ENCODE results near the gene RHOB. TPM values are rescaled to one million over a fixed set of nuclear protein-coding genes. Genes with fewer than 3 reads are reported as not detected.
A peak's percentile ranks its signal among the peaks of the same experiment; 100 is the strongest.

RHOB gene
- total and polyA plus RNA-seq, 2 of the 13 experiments (the other 11 are each of a cell fraction or from before 2014, with no cell fraction given): 192 to 268 TPM

DNA sequence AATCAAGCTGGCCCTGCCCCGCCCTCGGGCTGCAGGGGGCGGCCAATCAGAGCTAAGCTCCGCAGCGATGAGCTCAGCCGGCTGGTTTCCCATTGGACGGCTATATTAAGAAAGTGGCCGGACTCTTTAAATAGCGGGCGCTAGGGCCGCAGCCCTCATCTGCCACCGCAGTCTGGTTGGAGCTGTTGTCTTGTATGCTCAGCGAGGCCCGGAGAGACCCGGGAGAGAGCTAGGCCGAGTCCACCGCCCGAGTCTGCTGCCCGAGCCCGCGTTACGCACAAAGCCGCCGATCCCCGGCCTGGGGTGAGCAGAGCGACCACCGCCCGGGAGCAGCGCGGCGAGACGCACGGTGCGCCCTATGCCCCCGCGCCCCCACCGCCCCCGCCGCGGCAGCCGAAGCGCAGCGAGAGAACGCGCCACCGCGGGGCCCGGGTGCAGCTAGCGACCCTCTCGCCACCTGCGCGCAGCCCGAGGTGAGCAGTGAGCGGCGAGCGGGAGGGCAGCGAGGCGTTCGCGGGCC is at the start of gene RHOB (continued):
- no peak for TF ChIP-seq SYNCRIP (IDR thresholded peaks at IDR 0.05; ENCODE audit: insufficient read depth, low read depth, low read length)
- TF ChIP-seq CENPT (CRISPR knock-in tag; IDR thresholded peaks at IDR 0.05; ENCODE audit: low read depth): peak; percentile 97; the same call in 1 of the 2 replicates
- TF ChIP-seq HDAC1 (CRISPR knock-in tag; IDR thresholded peaks at IDR 0.05): 0 out of 2 replicates have a peak, but pooled peaks have one; percentile 38
- TF ChIP-seq, protein P1, sequence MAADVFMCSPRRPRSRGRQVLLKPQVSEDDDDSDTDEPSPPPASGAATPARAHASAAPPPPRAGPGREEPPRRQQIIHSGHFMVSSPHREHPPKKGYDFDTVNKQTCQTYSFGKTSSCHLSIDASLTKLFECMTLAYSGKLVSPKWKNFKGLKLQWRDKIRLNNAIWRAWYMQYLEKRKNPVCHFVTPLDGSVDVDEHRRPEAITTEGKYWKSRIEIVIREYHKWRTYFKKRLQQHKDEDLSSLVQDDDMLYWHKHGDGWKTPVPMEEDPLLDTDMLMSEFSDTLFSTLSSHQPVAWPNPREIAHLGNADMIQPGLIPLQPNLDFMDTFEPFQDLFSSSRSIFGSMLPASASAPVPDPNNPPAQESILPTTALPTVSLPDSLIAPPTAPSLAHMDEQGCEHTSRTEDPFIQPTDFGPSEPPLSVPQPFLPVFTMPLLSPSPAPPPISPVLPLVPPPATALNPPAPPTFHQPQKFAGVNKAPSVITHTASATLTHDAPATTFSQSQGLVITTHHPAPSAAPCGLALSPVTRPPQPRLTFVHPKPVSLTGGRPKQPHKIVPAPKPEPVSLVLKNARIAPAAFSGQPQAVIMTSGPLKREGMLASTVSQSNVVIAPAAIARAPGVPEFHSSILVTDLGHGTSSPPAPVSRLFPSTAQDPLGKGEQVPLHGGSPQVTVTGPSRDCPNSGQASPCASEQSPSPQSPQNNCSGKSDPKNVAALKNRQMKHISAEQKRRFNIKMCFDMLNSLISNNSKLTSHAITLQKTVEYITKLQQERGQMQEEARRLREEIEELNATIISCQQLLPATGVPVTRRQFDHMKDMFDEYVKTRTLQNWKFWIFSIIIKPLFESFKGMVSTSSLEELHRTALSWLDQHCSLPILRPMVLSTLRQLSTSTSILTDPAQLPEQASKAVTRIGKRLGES (CRISPR knock-in tag; IDR thresholded peaks at IDR 0.05; ENCODE audit: borderline replicate concordance): no peak; the same call in none of the 2 replicates
- TF ChIP-seq, protein P2, sequence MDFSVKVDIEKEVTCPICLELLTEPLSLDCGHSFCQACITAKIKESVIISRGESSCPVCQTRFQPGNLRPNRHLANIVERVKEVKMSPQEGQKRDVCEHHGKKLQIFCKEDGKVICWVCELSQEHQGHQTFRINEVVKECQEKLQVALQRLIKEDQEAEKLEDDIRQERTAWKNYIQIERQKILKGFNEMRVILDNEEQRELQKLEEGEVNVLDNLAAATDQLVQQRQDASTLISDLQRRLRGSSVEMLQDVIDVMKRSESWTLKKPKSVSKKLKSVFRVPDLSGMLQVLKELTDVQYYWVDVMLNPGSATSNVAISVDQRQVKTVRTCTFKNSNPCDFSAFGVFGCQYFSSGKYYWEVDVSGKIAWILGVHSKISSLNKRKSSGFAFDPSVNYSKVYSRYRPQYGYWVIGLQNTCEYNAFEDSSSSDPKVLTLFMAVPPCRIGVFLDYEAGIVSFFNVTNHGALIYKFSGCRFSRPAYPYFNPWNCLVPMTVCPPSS (IDR thresholded peaks at IDR 0.05): no peak
- TF ChIP-seq, protein P3, sequence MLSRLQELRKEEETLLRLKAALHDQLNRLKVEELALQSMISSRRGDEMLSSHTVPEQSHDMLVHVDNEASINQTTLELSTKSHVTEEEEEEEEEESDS (CRISPR knock-in tag; IDR thresholded peaks at IDR 0.05; ENCODE audit: borderline replicate concordance): peak; percentile 86; the same call in 1 of the 2 replicates
- no peak for TF ChIP-seq ZFP41 (CRISPR knock-in tag; IDR thresholded peaks at IDR 0.05; ENCODE audit: borderline replicate concordance)
- TF ChIP-seq FOXO1 (CRISPR knock-in tag; IDR thresholded peaks at IDR 0.05): 0 out of 2 replicates have a peak, but pooled peaks have one; percentile 40
- TF ChIP-seq, protein P4, sequence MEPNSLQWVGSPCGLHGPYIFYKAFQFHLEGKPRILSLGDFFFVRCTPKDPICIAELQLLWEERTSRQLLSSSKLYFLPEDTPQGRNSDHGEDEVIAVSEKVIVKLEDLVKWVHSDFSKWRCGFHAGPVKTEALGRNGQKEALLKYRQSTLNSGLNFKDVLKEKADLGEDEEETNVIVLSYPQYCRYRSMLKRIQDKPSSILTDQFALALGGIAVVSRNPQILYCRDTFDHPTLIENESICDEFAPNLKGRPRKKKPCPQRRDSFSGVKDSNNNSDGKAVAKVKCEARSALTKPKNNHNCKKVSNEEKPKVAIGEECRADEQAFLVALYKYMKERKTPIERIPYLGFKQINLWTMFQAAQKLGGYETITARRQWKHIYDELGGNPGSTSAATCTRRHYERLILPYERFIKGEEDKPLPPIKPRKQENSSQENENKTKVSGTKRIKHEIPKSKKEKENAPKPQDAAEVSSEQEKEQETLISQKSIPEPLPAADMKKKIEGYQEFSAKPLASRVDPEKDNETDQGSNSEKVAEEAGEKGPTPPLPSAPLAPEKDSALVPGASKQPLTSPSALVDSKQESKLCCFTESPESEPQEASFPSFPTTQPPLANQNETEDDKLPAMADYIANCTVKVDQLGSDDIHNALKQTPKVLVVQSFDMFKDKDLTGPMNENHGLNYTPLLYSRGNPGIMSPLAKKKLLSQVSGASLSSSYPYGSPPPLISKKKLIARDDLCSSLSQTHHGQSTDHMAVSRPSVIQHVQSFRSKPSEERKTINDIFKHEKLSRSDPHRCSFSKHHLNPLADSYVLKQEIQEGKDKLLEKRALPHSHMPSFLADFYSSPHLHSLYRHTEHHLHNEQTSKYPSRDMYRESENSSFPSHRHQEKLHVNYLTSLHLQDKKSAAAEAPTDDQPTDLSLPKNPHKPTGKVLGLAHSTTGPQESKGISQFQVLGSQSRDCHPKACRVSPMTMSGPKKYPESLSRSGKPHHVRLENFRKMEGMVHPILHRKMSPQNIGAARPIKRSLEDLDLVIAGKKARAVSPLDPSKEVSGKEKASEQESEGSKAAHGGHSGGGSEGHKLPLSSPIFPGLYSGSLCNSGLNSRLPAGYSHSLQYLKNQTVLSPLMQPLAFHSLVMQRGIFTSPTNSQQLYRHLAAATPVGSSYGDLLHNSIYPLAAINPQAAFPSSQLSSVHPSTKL (CRISPR knock-in tag; IDR thresholded peaks at IDR 0.05): peak; percentile 59; the same call in 1 of the 2 replicates
- TF ChIP-seq ZNF282 (IDR thresholded peaks at IDR 0.05; ENCODE audit: partially characterized antibody): no peak
- no peak for TF ChIP-seq SMAD1 (CRISPR knock-in tag; IDR thresholded peaks at IDR 0.05; ENCODE audit: borderline replicate concordance, low read depth)
- TF ChIP-seq ARNT (IDR thresholded peaks at IDR 0.05): no peak
- TF ChIP-seq, protein P5, sequence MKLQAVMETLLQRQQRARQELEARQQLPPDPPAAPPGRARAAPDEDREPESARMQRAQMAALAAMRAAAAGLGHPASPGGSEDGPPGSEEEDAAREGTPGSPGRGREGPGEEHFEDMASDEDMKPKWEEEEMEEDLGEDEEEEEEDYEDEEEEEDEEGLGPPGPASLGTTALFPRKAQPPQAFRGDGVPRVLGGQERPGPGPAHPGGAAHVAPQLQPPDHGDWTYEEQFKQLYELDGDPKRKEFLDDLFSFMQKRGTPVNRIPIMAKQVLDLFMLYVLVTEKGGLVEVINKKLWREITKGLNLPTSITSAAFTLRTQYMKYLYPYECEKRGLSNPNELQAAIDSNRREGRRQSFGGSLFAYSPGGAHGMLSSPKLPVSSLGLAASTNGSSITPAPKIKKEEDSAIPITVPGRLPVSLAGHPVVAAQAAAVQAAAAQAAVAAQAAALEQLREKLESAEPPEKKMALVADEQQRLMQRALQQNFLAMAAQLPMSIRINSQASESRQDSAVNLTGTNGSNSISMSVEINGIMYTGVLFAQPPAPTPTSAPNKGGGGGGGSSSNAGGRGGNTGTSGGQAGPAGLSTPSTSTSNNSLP (IDR thresholded peaks at IDR 0.05; ENCODE audit: low read depth, low read length): 0 out of 2 replicates have a peak, but pooled peaks have one; percentile 17
- peak; percentile 80; the same call in 1 of the 2 replicates for TF ChIP-seq ZFP90 (CRISPR knock-in tag; IDR thresholded peaks at IDR 0.05; ENCODE audit: borderline replicate concordance)
- TF ChIP-seq, protein P6, sequence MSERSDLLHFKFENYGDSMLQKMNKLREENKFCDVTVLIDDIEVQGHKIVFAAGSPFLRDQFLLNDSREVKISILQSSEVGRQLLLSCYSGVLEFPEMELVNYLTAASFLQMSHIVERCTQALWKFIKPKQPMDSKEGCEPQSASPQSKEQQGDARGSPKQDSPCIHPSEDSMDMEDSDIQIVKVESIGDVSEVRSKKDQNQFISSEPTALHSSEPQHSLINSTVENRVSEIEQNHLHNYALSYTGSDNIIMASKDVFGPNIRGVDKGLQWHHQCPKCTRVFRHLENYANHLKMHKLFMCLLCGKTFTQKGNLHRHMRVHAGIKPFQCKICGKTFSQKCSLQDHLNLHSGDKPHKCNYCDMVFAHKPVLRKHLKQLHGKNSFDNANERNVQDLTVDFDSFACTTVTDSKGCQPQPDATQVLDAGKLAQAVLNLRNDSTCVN (CRISPR knock-in tag; IDR thresholded peaks at IDR 0.05; ENCODE audit: borderline replicate concordance): no peak; the same call in 1 of the 2 replicates
